SW480 (cell line): ENCODE data around the gene SGMS1.
"Not testable (repeated sequence)": the region's sequence is repeated elsewhere in the genome, so short reads cannot be mapped to it uniquely, and the experiment has no call there.

Source experiments
- DNase-seq: peaks from one replicate; pipeline ENCODE4 v3.0.0-alpha.2; 2016; ENCODE audit warnings: low spot score

The SGMS1 gene

GRCh38 chr10:50469288-50469687 is 154.5 kb downstream of the SGMS1 start:
- no peak for DNase-seq

DNA sequence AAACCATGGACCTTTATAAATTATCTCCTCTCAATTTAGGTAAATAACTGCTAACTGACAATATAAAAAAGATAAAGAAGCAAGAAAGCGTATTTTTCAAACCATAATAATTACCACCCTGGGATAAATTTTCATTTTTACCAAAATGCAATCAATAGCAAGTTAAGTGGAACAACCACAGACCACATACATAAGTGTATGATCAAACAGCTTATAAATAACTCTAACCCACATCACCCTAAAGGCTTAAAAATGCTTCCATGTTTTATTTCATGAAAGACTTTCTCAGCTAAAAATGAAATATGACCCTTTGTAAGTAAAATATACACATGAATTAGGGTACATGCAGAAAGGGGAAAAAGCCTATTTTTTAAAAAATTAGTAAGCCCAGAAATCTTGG is 156.5 kb downstream of the SGMS1 start:
- DNase-seq = peak; percentile 0

- no peak for DNase-seq
Observed at GRCh38 chr10:50464004-50464409, 159.7 kb downstream of the SGMS1 start.

DNA sequence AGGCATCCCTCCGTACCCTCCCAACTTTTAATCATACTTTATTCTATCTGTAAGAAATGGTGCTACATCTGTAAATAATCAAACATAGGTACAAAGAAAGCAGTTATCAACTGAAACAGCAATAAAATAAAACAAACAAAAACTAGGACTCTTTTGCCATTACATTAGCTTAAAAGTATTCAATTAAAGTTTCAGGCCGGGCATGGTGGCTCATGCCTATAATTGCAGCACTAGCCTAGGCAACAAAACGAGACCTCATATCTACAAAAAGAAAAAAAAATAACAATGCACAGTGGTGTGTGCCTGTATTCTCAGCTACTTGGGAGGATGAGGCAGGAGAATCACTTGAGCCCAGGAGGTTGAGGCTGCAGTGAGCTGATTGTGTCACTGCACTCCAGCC is 161.9 kb downstream of the SGMS1 start:
- no peak for DNase-seq

GRCh38 chr10:50461123-50461522 is 162.6 kb downstream of the SGMS1 start:
- DNase-seq = no peak

DNA sequence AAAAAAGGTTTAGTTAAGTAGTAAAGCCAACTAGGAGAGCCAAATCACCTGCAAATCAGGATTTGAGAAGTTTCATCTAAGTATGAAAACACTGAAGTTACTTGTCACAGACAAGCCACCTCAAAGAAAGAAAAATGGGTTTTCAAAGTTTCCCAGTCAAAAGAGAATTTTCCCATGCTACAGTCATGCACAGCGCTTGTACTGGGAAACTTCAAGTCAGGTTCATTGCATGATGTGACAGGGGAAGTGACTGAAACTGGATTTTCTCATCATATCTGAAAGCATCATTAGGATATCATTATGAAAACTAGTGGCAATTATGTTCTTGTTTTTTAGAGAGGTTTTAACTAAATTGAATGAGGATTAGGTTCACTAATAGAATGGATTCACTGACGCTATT is 167.0 kb downstream of the SGMS1 start:
- no peak for DNase-seq

DNA sequence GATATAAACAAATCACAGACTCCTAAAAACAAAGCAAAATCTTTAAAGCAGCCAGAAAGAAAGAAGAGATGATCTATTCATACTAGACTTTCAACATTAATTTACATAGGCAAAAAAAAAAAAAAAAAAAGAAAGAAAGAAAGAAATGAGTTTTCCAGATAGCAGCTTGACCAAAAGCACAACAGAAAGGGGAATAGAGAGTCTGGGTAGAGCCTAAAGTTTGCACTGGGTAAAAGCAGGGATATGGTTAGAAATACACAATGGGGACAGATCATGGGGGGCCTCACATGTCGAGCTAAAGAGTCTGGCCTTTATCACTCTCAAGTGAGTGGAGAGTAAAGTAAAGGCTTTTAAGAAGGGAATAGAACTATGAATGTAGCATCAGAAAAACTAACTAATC is 169.8 kb downstream of the SGMS1 start:
- DNase-seq = no peak

DNA sequence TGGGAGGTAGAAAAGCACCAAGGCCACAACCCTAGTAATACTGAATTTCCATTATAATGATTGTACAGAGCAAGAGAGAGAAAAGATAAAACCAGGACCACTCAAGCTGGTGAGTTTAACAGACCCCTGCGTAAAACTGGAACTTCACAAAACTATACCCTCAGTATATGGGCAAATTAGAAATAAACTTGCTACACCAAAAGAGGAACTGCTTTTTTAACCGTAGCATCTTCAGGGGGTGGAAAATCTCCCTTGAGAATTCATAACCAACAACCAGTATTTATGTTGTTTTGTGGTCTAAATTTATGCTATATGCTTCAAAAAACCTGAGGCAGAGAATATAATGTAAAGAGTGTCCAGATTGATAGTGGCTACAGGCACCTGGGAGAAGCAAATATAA is 171.2 kb downstream of the SGMS1 start:
- DNase-seq = no peak

GRCh38 chr10:50447691-50448090 is 176.1 kb downstream of the SGMS1 start:
- no peak for DNase-seq

DNA sequence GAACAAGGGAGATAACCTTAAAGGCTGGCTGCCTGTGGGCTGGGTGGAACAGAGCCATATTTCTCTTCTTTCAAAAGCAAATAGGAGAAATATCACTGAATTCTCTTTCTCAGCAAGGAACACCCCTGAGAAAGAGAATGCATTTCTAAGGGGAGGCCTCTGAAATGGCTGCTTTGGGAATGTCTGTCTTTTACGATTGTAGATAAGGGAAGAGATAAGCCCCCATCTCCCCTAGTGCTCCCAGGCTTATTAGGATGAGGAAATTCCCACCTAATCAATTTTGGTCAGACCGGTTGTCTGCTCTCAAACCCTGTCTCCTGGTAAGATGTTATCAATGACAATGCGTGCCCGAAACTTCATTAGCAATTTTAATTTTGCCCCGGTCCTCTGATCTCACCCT is 178.0 kb downstream of the SGMS1 start:
- DNase-seq = not testable (repeated sequence)

DNA sequence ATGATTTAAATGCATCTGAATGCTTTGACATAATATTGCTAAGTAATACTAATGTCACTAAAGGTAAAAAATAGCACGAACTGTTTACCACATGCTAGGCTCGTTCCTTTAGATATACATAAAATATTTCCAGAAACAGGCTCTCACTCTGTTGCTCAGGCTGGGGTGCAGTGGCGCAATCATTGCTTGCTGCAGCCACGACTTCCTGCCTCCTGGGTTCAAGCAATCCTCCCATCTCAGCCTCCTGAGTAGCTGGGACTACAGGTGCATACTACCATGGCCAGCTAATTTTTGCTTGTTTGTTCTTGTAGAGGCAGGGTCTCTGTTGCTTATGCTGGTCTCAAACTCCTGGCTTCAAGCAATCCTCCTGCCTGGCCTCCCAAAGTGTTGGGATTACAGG is 183.3 kb downstream of the SGMS1 start:
- no peak for DNase-seq

DNA sequence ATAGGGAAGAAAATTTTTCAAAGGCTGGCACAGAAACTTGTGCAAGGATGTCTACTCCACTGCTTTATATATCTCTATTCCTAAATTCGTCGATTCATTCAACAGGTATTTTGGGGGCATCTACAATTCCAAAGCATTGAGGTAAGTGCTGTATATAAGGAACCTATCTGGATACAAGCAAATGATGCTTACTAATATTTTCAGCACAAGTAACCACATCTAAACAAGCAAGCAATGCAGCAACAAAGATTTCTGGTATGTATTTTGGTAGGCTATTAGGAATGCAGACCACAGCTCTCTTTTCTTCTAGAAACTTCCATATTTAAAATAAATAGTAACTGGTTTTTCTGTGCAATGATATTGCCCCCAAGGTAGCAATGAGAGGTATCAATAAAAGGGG is 183.9 kb downstream of the SGMS1 start:
- DNase-seq = no peak

DNA sequence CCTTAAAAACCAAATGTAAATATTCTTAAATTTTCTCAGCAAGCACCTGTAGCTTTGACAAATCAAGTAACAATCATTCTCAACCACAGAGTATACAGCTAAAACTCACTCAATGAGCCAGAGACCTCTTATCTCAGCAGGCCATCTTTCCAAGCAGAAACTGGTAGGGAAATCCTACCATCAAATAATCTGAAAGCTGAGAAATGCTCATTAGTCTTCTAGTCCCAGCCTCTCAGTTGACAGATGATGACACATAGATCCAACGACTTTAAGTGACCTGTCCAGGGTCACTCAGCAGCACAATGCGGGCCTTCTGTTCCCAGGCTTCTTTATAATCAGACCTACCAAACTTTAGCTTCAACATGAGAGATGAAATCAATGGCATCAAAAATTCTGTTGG is 184.6 kb downstream of the SGMS1 start:
- DNase-seq = no peak

- no peak for DNase-seq
Observed at GRCh38 chr10:50438049-50438936, 185.5 kb downstream of the SGMS1 start.

- no peak for DNase-seq
Observed at GRCh38 chr10:50437248-50437647, 186.5 kb downstream of the SGMS1 start.

DNA sequence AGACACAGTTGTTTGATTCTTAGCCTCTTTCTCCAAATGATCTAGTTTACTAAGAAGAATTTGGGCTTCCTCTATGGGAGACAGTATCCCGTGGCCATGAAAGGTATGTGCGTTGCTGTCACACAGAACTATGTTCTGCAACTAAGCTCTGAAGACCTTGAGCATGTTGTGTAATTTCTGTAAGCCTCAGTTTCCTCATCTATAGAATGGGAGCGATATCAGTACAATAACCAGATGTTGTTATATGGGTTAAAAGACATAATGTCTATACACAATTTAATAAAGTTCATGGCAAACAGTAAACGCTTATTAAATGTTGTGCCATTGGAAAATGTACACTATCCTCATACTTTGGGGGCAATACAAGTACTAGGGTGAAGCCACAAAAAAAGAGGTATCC is 187.0 kb downstream of the SGMS1 start:
- DNase-seq = no peak

- DNase-seq = no peak
Observed at GRCh38 chr10:50432211-50433009, 191.3 kb downstream of the SGMS1 start.

GRCh38 chr10:50431791-50432190 is 192.0 kb downstream of the SGMS1 start:
- no peak for DNase-seq

DNA sequence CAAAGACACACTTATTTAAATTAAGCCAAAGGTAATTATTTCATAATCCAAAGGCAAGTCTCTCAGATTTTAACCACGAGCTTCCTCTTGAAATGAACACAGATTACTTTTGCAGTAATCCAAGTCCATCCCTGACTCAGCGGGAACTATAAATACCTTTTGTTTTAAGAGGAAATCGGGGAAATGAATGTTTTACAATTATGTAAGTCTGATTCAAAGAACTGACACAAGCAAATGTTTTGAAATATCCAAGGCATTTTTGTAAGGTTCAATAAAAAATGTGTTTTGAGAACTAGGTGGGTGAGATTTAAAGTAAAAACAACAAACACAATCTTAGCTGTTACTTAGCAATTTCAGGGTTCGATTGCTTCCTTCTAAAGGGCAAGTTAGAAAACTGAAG is 192.6 kb downstream of the SGMS1 start:
- no peak for DNase-seq

GRCh38 chr10:50426485-50426884 is 197.3 kb downstream of the SGMS1 start:
- DNase-seq = no peak

GRCh38 chr10:50425215-50425614 is 198.5 kb downstream of the SGMS1 start:
- not testable (repeated sequence) for DNase-seq

- DNase-seq = no peak
Observed at GRCh38 chr10:50423448-50423847, 200.3 kb downstream of the SGMS1 start.

DNA sequence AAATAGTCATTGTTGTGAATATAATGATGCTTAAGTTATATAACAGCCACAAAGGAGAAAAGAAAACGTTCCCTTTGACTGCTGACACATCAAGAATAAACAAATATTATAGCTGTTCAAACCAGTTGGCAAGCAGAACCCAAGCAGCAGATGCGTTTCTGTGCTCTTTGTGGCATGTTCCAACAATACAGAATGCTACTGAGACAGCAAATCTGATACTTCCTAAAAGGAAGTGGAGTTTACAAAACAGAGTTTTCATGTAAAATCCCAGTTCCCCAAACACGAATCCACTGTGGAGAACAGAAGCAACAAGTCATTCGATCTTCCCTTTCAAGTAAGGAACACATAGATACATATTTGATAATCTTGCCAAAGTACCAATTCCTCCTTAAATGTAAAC is 201.5 kb downstream of the SGMS1 start:
- DNase-seq = no peak
